Measurements from ENCODE around the gene RANBP6.
A peak's percentile ranks its signal among the peaks of the same experiment; 100 is the strongest.
"Not testable (repeated sequence)": the region's sequence is repeated elsewhere in the genome, so short reads cannot be mapped to it uniquely, and the experiment has no call there.

Gene RANBP6

DNA sequence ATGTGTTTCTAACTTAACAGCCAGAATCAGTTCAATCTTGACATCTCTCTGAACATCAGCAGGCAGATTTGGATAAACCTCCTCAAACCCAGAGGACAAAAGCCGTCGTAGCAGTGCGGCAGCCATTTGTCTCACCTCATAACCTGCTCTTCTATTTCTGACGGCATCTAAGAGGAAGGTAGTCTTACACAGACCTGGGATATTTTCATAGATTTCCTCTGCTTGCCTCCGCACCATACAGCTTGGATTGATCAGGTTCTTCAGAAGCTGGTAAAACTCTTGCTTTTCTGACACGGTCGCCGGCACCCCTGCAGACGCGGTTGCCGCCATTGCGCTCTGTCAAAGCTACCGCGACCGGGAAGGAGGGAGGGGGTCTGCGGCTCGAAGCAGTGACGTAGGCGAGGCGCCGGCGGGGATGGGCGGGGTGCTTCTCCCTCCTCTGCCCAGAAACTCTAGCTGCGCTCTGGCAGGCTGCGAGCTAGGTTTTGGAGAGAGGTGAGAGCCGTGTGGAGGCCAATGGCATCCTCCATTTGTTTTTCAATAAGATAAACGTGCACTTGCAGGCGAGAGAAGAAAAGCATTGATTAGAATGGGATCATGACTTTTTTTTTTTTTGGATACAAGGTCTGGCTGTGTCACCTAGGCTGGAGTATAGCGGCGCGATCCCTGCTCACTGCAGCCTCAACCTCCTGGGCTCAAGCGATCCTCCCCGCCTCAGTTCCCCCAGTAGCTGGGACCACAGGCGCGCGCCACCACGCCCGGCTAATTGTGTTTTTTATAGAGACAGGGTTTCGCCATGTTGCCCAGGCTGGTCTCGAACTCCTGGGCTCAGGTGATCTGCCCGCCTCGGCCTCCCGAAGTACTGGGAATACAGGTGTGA lies at the start of gene RANBP6:
Gene RANBP6 (minus strand): TSS at position 347 of the 880 bp plus-strand sequence. CDS start 17 bp downstream, at position 330.
- FAIRE-seq (no peak), DNase-seq (ENCODE audit: insufficient read length, low spot score) (peak; percentile 49)
- TF ChIP-seq, protein P1, sequence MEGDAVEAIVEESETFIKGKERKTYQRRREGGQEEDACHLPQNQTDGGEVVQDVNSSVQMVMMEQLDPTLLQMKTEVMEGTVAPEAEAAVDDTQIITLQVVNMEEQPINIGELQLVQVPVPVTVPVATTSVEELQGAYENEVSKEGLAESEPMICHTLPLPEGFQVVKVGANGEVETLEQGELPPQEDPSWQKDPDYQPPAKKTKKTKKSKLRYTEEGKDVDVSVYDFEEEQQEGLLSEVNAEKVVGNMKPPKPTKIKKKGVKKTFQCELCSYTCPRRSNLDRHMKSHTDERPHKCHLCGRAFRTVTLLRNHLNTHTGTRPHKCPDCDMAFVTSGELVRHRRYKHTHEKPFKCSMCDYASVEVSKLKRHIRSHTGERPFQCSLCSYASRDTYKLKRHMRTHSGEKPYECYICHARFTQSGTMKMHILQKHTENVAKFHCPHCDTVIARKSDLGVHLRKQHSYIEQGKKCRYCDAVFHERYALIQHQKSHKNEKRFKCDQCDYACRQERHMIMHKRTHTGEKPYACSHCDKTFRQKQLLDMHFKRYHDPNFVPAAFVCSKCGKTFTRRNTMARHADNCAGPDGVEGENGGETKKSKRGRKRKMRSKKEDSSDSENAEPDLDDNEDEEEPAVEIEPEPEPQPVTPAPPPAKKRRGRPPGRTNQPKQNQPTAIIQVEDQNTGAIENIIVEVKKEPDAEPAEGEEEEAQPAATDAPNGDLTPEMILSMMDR (IDR thresholded peaks at IDR 0.05; ENCODE audit: insufficient read depth, missing control alignments), result no peak

DNA sequence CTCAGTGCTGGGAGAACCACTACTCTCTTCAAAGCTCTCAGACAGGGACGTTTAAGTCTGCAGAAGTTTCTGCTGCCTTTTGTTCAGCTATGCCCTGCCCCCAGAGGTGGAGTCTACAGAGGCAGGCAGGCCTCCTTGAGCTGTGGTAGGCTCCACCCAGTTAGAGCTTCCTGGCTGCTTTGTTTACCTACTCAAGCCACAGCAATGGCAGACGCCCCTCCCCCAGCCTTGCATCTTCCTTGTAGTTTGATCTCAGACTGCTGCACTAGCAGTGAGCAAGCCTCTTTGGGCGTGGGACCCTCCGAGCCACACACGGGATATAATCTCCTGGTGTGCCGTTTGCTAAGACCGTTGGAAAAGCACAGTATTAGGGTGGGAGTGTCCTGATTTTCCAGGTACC lies 47.7 kb upstream of the RANBP6 start:
- not testable (repeated sequence) for FAIRE-seq; DNase-seq (ENCODE audit: insufficient read length, low spot score)

DNA sequence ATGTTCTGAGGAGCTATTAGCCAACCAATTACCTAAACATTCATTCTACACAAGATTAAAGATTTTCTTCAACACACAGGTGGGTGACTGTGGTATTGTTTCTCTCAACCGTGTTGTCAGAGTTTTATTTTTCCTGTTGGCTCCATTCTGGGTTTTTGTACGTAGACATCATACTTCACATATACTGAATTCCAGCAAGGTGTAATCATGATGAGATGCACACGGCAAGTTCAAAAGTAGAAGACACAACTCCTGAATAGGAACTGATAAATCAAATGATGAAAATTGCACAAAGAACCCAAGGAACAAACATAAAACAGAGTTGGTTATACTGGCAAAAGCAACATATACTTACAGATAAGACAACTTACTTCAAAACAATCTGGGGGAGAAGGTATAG lies 40.2 kb upstream of the RANBP6 start:
- no peak for DNase-seq (ENCODE audit: insufficient read length, low spot score)
- no peak for FAIRE-seq
- TF ChIP-seq, protein P1 (IDR thresholded peaks at IDR 0.05; ENCODE audit: insufficient read depth, missing control alignments), result no peak

DNA sequence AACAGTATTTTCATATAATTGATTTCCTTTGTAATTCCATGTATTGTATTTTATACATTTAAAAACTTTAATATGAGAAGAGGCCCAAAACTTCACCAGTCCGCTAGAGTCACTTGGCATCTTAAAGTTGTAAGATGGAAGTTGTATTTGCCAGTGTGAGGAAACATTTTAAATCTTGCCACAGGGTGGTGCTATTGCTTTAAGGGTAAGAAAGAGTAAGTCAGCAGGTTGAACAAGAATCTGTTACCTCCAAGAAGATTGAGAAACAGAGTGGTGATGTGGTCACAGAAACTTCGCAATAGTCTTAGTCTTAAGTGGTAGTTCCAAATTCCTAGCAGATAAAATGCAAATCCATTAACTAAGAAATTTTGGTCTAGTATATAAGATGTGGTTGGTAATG lies 39.8 kb upstream of the RANBP6 start:
- TF ChIP-seq, protein P1 (IDR thresholded peaks at IDR 0.05; ENCODE audit: insufficient read depth, missing control alignments), result peak; percentile 65
- DNase-seq (ENCODE audit: insufficient read length, low spot score) (no peak), FAIRE-seq (peak; percentile 69)

DNA sequence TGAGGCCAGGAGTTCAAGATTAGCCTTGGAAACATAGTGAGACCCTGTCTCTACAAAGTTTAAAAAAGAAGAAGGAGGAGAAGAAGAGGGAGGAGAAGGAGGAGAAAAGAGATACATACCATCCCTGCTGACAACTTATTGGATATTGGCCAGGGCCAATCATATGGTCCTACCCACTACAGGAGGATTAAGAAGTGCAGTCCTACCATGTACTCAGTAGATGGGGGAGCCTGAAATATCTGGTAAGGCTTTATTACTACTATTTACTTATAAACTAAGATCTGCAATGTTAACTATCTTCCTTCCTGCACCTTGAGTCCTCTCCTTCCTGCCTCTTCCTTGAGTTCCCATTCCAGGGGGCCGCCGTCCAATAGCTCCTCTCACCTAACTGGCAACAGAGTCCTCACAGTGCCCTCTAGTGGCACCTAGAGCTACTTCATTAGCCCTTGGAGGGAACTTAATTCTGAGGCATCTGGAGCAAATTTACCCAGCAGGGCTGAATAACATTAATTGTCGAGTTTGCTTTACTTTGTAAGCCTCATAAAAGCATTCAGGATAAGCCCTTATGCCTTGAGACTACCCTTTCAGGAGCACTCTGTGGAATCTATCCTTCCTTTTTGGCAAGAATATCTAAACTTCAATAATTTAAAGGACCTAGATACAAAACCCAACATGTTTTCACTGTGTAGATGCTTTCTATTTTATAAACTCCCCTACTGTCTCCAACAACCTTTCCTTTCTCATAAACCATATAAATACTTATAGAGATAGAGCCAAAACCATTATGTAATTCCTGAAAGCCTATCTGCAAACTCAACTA lies 39.1 kb upstream of the RANBP6 start:
- DNase-seq (ENCODE audit: insufficient read length, low spot score), result no peak
- no peak for FAIRE-seq
- TF ChIP-seq, protein P1 (IDR thresholded peaks at IDR 0.05; ENCODE audit: insufficient read depth, missing control alignments), result peak; percentile 84

DNA sequence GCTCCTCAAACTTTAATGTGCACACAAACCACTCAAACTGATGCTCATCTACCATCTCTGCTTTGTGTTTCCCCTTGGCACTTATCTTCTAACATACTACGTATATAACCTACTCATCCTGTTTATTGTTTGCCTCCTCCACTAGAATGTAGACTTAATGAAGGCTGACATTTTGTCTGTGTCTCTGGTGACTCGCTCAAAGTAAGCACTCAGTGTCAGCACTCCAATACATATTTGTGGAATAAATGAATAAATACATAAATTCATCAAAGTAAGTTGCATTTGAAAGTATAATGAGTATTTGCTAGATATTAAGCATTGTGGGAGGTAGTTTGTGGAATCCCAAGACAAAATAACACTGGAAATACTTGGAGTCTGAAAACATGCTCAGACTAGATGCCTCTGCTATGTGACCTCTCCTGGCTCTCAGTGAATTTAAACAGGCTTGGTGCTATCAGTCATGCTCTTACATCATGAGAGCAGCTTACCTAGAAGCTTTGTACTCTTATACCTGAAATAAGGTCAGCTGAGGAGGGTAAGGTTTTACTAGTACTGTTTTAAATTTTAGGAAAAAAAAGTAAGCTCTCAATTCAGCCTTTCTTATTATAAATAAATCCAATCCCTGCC lies 37.0 kb upstream of the RANBP6 start:
- TF ChIP-seq, protein P1 (IDR thresholded peaks at IDR 0.05; ENCODE audit: insufficient read depth, missing control alignments), result no peak
- DNase-seq (ENCODE audit: insufficient read length, low spot score) (no peak), FAIRE-seq (no peak)

DNA sequence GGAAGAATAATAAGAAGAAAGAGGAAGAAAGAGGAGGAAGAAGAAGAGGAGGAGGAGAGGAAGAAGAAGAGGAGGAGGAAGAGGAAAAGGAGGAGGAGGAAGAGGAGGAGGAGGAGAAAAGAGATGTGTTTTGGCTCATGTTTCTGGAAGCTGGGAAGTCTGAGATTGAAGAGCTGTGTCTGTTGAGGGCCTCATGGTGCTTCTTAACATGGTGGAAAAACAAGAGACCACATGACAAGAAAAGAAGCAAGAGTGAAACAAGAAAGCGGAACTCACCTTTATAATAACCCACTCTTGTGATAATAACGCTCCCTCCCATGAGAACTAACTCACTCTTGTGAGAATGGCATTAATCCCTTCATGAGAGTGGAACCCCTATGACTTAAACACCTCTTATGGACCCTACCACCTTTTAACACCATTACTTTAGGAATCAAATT lies 36.1 kb upstream of the RANBP6 start:
- FAIRE-seq (no peak), DNase-seq (ENCODE audit: insufficient read length, low spot score) (no peak)
- TF ChIP-seq, protein P1 (IDR thresholded peaks at IDR 0.05; ENCODE audit: insufficient read depth, missing control alignments), result no peak
